Breast epithelium (tissue), 3 donors: ENCODE results near the gene ARHGAP21.

Experiments used
- CTCF ChIP-seq, 3 donors: fragments of 450-650 bp; IDR thresholded peaks; one replicate each; pipeline ENCODE4 v1.5.1; 2016 to 2017; ENCODE audit warnings: antibody characterized with exemption in 3 of 3, mild to moderate bottlenecking in 3 of 3, moderate library complexity in 3 of 3
- POLR2A ChIP-seq: fragments of 450-650 bp; IDR thresholded peaks from one replicate; pipeline ENCODE4 v1.6.1; 2016; ENCODE audit warnings: antibody characterized with exemption, mild to moderate bottlenecking, moderate library complexity
- POLR2AphosphoS5 ChIP-seq, 3 donors: sonication (generic); formaldehyde crosslinking; IDR thresholded peaks; one replicate each; pipeline ENCODE4 v1.6.1; 2017; ENCODE audit warnings: antibody characterized with exemption in 3 of 3

GRCh38 chr10:24574578-24575155 is 149.0 kb downstream of the ARHGAP21 start:
- no peak for TF ChIP-seq POLR2AphosphoS5 (IDR thresholded peaks at IDR 0.05)
- no peak for TF ChIP-seq CTCF (IDR thresholded peaks at IDR 0.05)
- TF ChIP-seq POLR2A: no peak
